Measurements from ENCODE around the gene FMN1.
A peak's percentile ranks its signal among the peaks of the same experiment; 100 is the strongest.

The FMN1 gene

DNA sequence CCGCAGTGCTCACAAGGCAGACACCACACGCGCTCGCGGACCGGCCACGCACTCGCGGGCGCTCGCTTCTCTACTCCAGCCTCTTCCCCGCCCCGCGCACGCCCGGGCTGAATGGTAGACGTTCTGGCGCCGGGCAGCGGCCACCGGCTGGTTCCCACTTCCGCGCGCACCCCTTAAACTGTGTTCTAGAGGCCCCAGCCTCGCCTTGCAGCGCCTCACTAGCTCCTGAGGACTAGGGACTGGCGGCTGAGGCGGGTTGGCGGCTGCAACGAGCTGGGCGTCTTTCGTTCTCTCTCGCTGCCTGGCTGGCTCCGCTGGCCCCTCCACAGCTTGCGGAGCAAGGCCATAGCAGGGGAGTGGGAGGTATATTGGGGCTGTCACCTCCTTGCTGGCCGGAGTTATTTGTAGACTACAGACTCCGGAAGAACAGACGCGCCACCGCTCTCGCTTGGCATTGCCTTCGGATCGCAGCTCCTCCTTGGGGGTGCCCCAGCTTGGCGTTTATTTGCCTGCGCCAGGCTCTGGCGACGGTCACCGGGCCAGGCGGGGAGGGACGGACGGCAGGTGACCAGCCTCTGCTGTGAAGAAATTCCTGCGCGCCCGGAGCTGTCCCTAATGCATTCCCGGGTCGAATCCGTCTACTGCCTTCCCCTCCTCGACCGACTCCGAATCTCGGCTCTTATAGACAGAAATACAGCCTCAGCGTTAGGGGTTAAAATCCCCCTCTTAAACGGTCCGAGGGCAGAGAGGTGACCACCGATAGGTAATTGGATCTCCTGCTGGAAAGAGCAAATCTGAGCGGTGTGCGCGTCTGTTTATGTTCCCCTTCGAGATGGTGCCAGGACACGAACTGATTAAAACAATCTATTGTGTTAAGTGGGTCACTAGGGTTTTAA is 475.4 kb downstream of the FMN1 start:
- H3K27ac ChIP-seq: no peak overlapping the region
- TF ChIP-seq, protein P1, sequence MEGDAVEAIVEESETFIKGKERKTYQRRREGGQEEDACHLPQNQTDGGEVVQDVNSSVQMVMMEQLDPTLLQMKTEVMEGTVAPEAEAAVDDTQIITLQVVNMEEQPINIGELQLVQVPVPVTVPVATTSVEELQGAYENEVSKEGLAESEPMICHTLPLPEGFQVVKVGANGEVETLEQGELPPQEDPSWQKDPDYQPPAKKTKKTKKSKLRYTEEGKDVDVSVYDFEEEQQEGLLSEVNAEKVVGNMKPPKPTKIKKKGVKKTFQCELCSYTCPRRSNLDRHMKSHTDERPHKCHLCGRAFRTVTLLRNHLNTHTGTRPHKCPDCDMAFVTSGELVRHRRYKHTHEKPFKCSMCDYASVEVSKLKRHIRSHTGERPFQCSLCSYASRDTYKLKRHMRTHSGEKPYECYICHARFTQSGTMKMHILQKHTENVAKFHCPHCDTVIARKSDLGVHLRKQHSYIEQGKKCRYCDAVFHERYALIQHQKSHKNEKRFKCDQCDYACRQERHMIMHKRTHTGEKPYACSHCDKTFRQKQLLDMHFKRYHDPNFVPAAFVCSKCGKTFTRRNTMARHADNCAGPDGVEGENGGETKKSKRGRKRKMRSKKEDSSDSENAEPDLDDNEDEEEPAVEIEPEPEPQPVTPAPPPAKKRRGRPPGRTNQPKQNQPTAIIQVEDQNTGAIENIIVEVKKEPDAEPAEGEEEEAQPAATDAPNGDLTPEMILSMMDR (IDR thresholded peaks at IDR 0.05): no peak
- no peaks in the 10 kb centered on the region for H3K9me3 ChIP-seq
- no peaks in the 10 kb centered on the region for H3K36me3 ChIP-seq
- peaks cover 100% of the 10 kb centered on the region for H3K27me3 ChIP-seq
- H3K4me3 ChIP-seq (ENCODE audit: low read depth in 1 of 2, low read length in 1 of 2): no peak overlapping the region
- H3K4me1 ChIP-seq (ENCODE audit: control insufficient read depth in 1 of 2, insufficient read depth in 1 of 2, low read depth in 1 of 2, low read length in 1 of 2): peaks cover 4 to 23% of the 10 kb centered on the region in 2 experiments

DNA sequence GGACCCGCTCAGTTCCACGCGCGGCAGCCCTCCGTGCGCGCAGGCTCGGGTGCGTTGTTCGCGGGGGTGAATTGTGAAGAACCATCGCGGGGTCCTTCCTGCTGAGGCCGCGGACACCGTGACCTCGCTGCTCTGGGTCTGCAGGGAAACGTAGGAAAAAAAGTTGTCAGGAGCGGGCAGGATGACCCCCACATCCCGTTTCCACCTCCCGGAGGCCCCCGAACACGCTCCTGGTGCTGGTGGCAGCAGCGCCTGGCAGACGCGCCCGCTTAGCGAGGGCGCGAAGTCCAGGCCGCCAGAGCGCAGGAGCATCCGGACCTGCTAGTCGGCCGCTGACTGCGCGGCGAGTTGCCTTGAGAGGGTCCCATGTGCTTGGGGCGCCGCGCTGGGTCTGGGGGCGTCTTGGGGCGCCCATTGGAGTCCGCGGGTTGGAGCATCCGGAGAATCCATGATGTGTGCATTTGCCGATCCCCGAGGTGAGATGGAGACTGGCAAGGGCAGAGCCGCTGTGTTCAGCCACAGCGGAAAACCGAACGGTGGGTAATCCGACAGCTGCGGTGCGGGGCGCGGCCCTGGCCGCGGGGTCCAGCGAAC is 476.2 kb downstream of the FMN1 start:
- no peaks in the 10 kb centered on the region for H3K36me3 ChIP-seq
- H3K27ac ChIP-seq: no peak overlapping the region
- no peaks in the 10 kb centered on the region for H3K9me3 ChIP-seq
- H3K27me3 ChIP-seq: peaks cover 100% of the 10 kb centered on the region
- TF ChIP-seq, protein P1 (IDR thresholded peaks at IDR 0.05): no peak
- H3K4me3 ChIP-seq (ENCODE audit: low read depth in 1 of 2, low read length in 1 of 2): no peak overlapping the region
- peaks cover 4 to 23% of the 10 kb centered on the region in 2 experiments for H3K4me1 ChIP-seq (ENCODE audit: control insufficient read depth in 1 of 2, insufficient read depth in 1 of 2, low read depth in 1 of 2, low read length in 1 of 2)

DNA sequence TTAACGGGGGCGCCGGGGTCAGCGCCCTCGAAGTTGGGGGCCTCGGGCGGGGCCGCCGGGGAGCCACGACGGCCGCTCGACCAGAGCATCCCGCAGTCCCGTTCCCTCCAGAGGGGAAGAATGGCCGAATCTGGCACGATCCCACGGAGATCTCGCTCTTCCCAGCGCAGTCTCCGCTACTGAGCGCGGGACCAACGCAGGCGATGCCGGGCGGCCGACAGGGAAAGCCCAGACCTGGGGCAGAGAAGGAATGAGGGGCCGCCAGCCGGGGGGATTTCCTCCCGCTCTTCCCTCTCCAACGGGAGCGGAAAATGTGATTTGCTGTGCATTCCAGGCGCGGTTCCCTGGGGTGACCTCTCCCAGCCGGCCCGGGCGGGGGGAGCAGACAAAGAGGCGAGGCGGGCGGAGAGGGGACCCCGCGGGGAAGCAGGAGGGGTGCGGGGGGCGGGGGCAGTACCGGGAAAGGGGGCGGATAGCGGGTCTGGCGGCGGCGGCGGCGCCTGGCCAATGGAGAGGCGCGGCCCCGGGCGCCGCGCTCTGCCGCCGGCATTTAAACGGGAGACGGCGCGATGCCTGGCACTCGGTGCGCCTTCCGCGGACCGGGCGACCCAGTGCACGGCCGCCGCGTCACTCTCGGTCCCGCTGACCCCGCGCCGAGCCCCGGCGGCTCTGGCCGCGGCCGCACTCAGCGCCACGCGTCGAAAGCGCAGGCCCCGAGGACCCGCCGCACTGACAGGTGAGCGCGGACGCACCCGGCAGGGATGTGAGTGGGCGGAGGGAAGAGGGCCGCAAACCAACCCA is 476.9 kb downstream of the FMN1 start, which contains the start of gene GREM1:
Gene GREM1 (plus strand): TSS at position 579 of the 801 bp plus-strand sequence. CDS start 12,687 bp downstream, outside the sequence.
- Histone ChIP-seq H3K27ac (no peak within 1 kb of the TSS), H3K9me3 (no peaks in the 10 kb centered on the region), H3K27me3 (peaks cover 100% of the 10 kb centered on the region), H3K36me3 (no peaks in the 10 kb centered on the region), H3K4me1 (ENCODE audit: control insufficient read depth in 1 of 2, insufficient read depth in 1 of 2, low read depth in 1 of 2, low read length in 1 of 2) (peaks cover 4 to 23% of the 10 kb centered on the region in 2 experiments), H3K4me3 (ENCODE audit: low read depth in 1 of 2, low read length in 1 of 2) (peak within 1 kb of the TSS in 1 of 2 experiments; percentile 12)
- TF ChIP-seq, protein P1 (IDR thresholded peaks at IDR 0.05): no peak

DNA sequence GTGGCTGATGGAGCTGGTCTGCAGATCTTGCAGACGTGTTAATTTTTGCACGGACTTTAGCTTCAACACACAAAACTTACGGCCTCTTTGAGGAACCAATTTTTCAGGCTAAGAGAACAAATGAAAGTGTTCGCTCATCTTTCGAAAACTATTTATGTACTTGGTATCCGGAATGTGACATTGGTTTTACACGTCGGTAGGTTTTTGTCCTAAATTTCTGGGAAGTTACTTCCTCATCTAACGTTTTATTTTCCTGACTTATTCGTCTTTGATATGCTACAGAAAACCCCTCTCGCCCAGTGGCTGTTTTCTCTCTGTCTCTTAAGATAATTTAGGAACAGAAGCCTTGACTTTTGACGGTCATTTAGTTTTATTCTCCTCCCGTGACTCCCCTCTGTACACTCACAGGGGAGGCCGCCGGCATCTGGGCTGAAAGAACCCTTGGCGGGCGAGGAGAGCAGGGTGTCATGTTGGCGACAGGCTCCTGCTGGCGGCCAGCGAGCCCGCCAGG is 477.5 kb downstream of the FMN1 start:
- Histone ChIP-seq H3K36me3 (no peaks in the 10 kb centered on the region), H3K27ac (no peak overlapping the region), H3K27me3 (peaks cover 100% of the 10 kb centered on the region), H3K4me3 (ENCODE audit: low read depth in 1 of 2, low read length in 1 of 2) (peak overlapping the region in 1 of 2 experiments; percentile 12), H3K4me1 (ENCODE audit: control insufficient read depth in 1 of 2, insufficient read depth in 1 of 2, low read depth in 1 of 2, low read length in 1 of 2) (peaks cover 4 to 23% of the 10 kb centered on the region in 2 experiments), H3K9me3 (no peaks in the 10 kb centered on the region)
- TF ChIP-seq, protein P1 (IDR thresholded peaks at IDR 0.05): no peak
